GM12878 (cell line): ENCODE data around the gene GBA3. TPM values are rescaled to one million over a fixed set of nuclear protein-coding genes. Genes with fewer than 3 reads are reported as not detected.

Experiments
- ATAC-seq: fragments of 200-7000 bp; cut with Tn5 transposase; 3 replicates; pipeline ENCODE4 v1.9.1; 2020; ENCODE audit warnings: mild to moderate bottlenecking, moderate library complexity
- BruUV-seq: library from RNA; stranded (reverse); fragments of 400-500 nt; replicated peaks from 2 replicates; lab custom pipeline; 2021; lab: Mats Ljungman, UMichigan
- CTCF ChIA-PET: fragments of 300-600 bp; sonication (Branson Sonifier 250); formaldehyde crosslinking; extraction: SDS; loops from one replicate; lab custom pipeline; 2021; ENCODE audit warnings: inconsistent platforms; lab: Yijun Ruan, JAX
- POLR2A ChIA-PET: fragments of 350-600 bp; formaldehyde crosslinking; extraction: SDS; loops from one replicate; lab custom pipeline; 2021; ENCODE audit warnings: inconsistent platforms; lab: Charles Lee
- RAD21 ChIA-PET: fragments of 300-600 bp; sonication (Branson Sonifier 250); formaldehyde crosslinking; loops from one replicate; lab custom pipeline; 2023; ENCODE audit warnings: antibody characterized with exemption; ENCODE audit not compliant: unreplicated experiment; lab: Charles Lee
- SMC1A ChIA-PET: fragments of 300-600 bp; sonication (Branson Sonifier 250); formaldehyde crosslinking; loops from one replicate; lab custom pipeline; 2023; ENCODE audit not compliant: unreplicated experiment, uncharacterized antibody; lab: Charles Lee
- DNase-seq: peaks from one replicate; pipeline ENCODE4 v3.0.0-alpha.2; 2011; ENCODE audit warnings: low read depth, low spot score
- FAIRE-seq: peaks from 3 replicates; lab custom pipeline; 2011; peaks lifted over from hg19 to GRCh38; lab: Jason Lieb, UNC
- H2AFZ ChIP-seq: 2 replicates; pipeline ENCODE4 v1.6.0; 2011; ENCODE audit warnings: low read depth, low read length, control low read depth; ENCODE audit not compliant: control insufficient read depth
- H3K27ac ChIP-seq: 2 replicates; pipeline ENCODE4 v1.5.1; 2011; ENCODE audit warnings: control low read depth; ENCODE audit not compliant: control insufficient read depth, insufficient read depth
- H3K27me3 ChIP-seq, 2 experiments: replicated peaks in 1 of 2; 2 replicates each; pipeline versions ENCODE4 v1.6.0 to v1.6.1; 2011; ENCODE audit warnings: low read length in 1 of 2; ENCODE audit not compliant: control insufficient read depth in 2 of 2, insufficient read depth in 2 of 2
- H3K36me3 ChIP-seq, 2 experiments: 2 replicates each; pipeline ENCODE4 v1.5.1; 2011; ENCODE audit warnings: low read length in 1 of 2; ENCODE audit not compliant: control insufficient read depth in 2 of 2, insufficient read depth in 2 of 2
- H3K4me1 ChIP-seq: 2 replicates; pipeline ENCODE4 v1.6.1; 2011; ENCODE audit warnings: mild to moderate bottlenecking, low read length, moderate library complexity, mixed read lengths; ENCODE audit not compliant: control insufficient read depth, insufficient read depth
- H3K4me2 ChIP-seq: 2 replicates; pipeline ENCODE4 v1.6.0; 2011; ENCODE audit warnings: control low read depth; ENCODE audit not compliant: control insufficient read depth, insufficient read depth
- H3K4me3 ChIP-seq: fragments of 200-600 bp; sonication (generic); 2 replicates; pipeline ENCODE4 v1.5.1; 2016
- H3K79me2 ChIP-seq: 2 replicates; pipeline ENCODE4 v1.6.0; 2011; ENCODE audit warnings: low read length; ENCODE audit not compliant: control insufficient read depth, insufficient read depth
- H3K9ac ChIP-seq: 2 replicates; pipeline ENCODE4 v1.8.0; 2011; ENCODE audit warnings: low read length, control low read depth, mixed read lengths; ENCODE audit not compliant: control insufficient read depth, insufficient read depth
- H3K9me3 ChIP-seq: replicated peaks from 3 replicates; pipeline ENCODE4 v1.5.1; 2011; ENCODE audit warnings: mild to moderate bottlenecking, low read length; ENCODE audit not compliant: control insufficient read depth, insufficient read depth
- H4K20me1 ChIP-seq: 2 replicates; pipeline ENCODE4 v1.6.0; 2011; ENCODE audit not compliant: control insufficient read depth, insufficient read depth
- CREB1 ChIP-seq: IDR thresholded peaks from 2 replicates; pipeline ENCODE4 v1.6.1; 2012; ENCODE audit warnings: low read depth, mild to moderate bottlenecking, inconsistent platforms
- CTCF ChIP-seq, 3 experiments: IDR thresholded peaks in 2 of 3; conservative IDR thresholded peaks in 1 of 3; 2 replicates each; pipeline ENCODE4 v1.5.1; 2011; ENCODE audit warnings: low read depth in 3 of 3, low read length in 3 of 3, mild to moderate bottlenecking in 3 of 3, control low read depth in 2 of 3, moderate library complexity in 2 of 3, inconsistent platforms in 1 of 3, mixed read lengths in 1 of 3; ENCODE audit not compliant: control insufficient read depth in 2 of 3, insufficient read depth in 1 of 3; ENCODE audit errors: extremely low read depth in 1 of 3
- HDAC6 ChIP-seq: fragments of 200-600 bp; sonication (generic); IDR thresholded peaks from one replicate; pipeline ENCODE4 v1.8.0; 2017; ENCODE audit warnings: antibody characterized with exemption; ENCODE audit not compliant: unreplicated experiment
- KLF5 ChIP-seq: fragments of 450-650 bp; IDR thresholded peaks from 2 replicates; pipeline ENCODE4 v1.6.1; 2014; ENCODE audit warnings: mild to moderate bottlenecking; ENCODE audit not compliant: partially characterized antibody
- NRF1 ChIP-seq: conservative IDR thresholded peaks from 2 replicates; pipeline ENCODE4 v1.6.1; 2011; ENCODE audit warnings: mild to moderate bottlenecking, low read depth, low read length, improper control_type of control experiment
- POLR2AphosphoS5 ChIP-seq: IDR thresholded peaks from 2 replicates; pipeline ENCODE4 v1.6.1; 2011; ENCODE audit warnings: mild to moderate bottlenecking, low read length, inconsistent platforms
- RCOR1 ChIP-seq: conservative IDR thresholded peaks from 2 replicates; pipeline ENCODE4 v1.6.1; 2012; ENCODE audit warnings: low read depth, low read length, improper control_type of control experiment
- SMAD5 ChIP-seq: IDR thresholded peaks from 2 replicates; pipeline ENCODE4 v1.6.1; 2016; ENCODE audit warnings: antibody characterized with exemption, low read depth
- SMARCA5 ChIP-seq: fragments of 450-650 bp; IDR thresholded peaks from 2 replicates; pipeline ENCODE4 v1.6.1; 2017; ENCODE audit warnings: mild to moderate bottlenecking
- SP1 ChIP-seq: IDR thresholded peaks from one replicate; pipeline ENCODE4 v1.6.1; 2011; ENCODE audit warnings: low read depth, low read length
- ZBTB33 ChIP-seq: fragments of 450-650 bp; IDR thresholded peaks from 2 replicates; pipeline ENCODE4 v1.6.1; 2017; ENCODE audit warnings: mild to moderate bottlenecking
- WGBS: methylation state at CpG from one replicate; pipeline ENCODE4 v1.1.6; 2016; ENCODE audit warnings: low lambda C conversion rate; ENCODE audit not compliant: insufficient replicate concordance, insufficient coverage; ENCODE audit errors: missing lambda C conversion rate; 5-methylcytosine and 5-hydroxymethylcytosine counted together
- in situ Hi-C: fragments of 300-500 bp; cut with MboI; formaldehyde crosslinking; loops from 9 replicates; pipeline ENCODE4 v1.14.3; 2018; ENCODE audit warnings: mixed read lengths
- intact Hi-C: fragments of 100-400 bp; cut with micrococcal nuclease; formaldehyde crosslinking; loops from one replicate; pipeline ENCODE4 v1.14.2; 2022; ENCODE audit not compliant: unreplicated experiment
- polyA plus RNA-seq, 11 experiments: library from polyadenylated mRNA; depleted of rRNA in 4 of 11; unstranded in 6 of 11; stranded (reverse) in 5 of 11; fragments of >200 nt; fragmentation: Nextera tagmentation in 4 of 11; fragmentation: Illumina TruSeq in 1 of 11; extraction: Ambion mirVana in 4 of 11; extraction: Trizol in 1 of 11; gene quantifications; 1 replicate in 1 of 11; 2 replicates in 10 of 11; pipeline versions ENCODE4 v1.2.1 to v1.2.3, GENCODE V29; 2011 to 2016; ENCODE audit warnings: inconsistent platforms in 2 of 11, missing spikeins in 2 of 11, low read depth in 1 of 11
- total RNA-seq, 4 experiments: library from RNA; depleted of rRNA in 3 of 4; stranded (reverse); fragments of >200 nt in 3 of 4; fragmentation: Illumina TruSeq in 1 of 4; extraction: Trizol in 1 of 4; gene quantifications; 2 replicates each; pipeline versions ENCODE4 v1.2.1 to v1.2.3, GENCODE V29; 2013 to 2021

The GBA3 gene
- total and polyA plus RNA-seq, 10 of the 15 experiments (the other 5 are each of a cell fraction or from before 2014, with no cell fraction given) = 0.10 to 7.2 (median 0.27) TPM

GRCh38 chr4:22778547-22779163, 85.9 kb downstream of the GBA3 start:
- Histone ChIP-seq H3K36me3 (no peaks in the 10 kb centered on the region), H3K27me3 (no peaks in the 10 kb centered on the region), H4K20me1 (no peaks in the 10 kb centered on the region), H3K9ac (no peak overlapping the region), H3K4me3 (no peak overlapping the region), H2AFZ (no peak overlapping the region), H3K4me2 (no peak overlapping the region), H3K9me3 (no peaks in the 10 kb centered on the region), H3K4me1 (no peaks in the 10 kb centered on the region), H3K79me2 (no peaks in the 10 kb centered on the region), H3K27ac (no peak overlapping the region)
- FAIRE-seq = no peak
- no TSS peak for BruUV-seq
- no peak for DNase-seq
- in situ Hi-C loops = no loop called here
- ChIA-PET RAD21 (interaction anchor here (1.2 to 1.3 kb wide), 2 partner anchors 13 to 42 kb away, joined by 3 to 4 read pairs; no protein-coding TSS in a partner anchor), SMC1A (interaction anchor here (1.1 to 1.2 kb wide), 3 partner anchors 44 to 96 kb away, joined by 3 read pairs; no protein-coding TSS in a partner anchor), POLR2A (no interaction called here), CTCF (no interaction called here)
- TF ChIP-seq POLR2AphosphoS5 = no peak
- TF ChIP-seq HDAC6 = no peak
- no peak; the same call in 1 of the 2 replicates for TF ChIP-seq ZBTB33
- no peak for TF ChIP-seq SP1
- TF ChIP-seq NRF1 = no peak
- no peak for TF ChIP-seq CTCF (IDR thresholded peaks at IDR 0.05 in 2 of 3, conservative IDR thresholded peaks at IDR 0.05 in 1 of 3; ENCODE audit: control insufficient read depth in 2 of 3, extremely low read depth in 1 of 3, insufficient read depth in 1 of 3, low read depth in 3 of 3, low read length in 3 of 3)
- TF ChIP-seq SMARCA5 = no peak
- TF ChIP-seq RCOR1 = no peak
- TF ChIP-seq KLF5 = no peak
- TF ChIP-seq CREB1 = no peak
- no peak for TF ChIP-seq SMAD5
- ATAC-seq = no peak
- intact Hi-C loops = no loop called here
- WGBS = 74% methylated on average over 36 of the region's 37 CpGs
